GM12801 (cell line): ENCODE results near the gene JAK3.

ENCODE experiments used
- TF ChIP-seq, protein P1 (sequence below): IDR thresholded peaks from one replicate; pipeline ENCODE4 v1.5.1; 2011; ENCODE audit warnings: control low read depth; ENCODE audit not compliant: insufficient read length; ENCODE audit errors: extremely low read depth

Gene JAK3

DNA sequence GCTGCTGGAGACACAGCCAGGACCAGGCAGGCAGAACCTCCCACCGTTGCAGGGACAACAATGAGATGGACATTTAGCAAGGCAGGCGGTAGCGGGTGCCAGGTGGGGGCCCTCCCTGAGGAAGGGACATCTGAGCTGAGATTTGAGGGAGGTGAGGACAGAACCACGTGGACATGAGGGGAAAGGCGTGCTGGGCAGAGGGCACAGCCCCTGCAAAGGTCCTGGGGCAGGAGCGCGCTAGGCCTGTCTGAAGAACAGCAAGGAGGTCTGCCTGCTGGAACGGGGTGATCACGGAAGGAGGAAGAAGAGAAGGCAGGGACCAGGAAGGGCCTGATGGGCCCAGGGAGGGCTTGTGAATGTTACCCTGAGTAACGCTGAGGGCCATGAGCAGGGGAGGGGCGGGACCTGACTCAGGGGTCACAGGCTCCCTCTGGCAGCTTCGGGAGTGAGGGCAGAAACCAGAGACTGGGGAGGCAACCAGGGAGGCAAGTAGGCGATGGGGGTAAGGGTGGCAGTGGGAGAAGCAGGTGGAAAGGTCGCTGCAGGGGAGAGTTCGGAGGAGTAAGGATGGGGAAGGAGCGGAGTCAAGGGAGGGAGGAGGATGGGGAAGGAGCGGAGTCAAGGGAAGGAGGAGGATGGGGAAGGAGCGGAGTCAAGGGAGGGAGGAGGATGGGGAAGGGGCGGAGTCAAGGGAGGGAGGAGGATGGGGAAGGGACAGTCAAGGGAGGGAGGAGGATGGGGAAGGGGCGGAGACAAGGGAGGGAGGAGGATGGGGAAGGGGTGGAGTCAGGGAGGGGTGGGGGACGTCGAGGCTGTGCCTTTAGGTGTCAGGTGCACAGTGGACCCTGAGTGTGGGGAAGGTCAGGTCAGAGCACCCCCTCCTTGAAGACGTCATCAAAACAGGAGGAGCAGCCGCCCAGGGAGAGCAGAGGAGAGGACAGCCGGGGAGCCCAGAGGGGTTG, 68.5 kb downstream of the JAK3 start:
- TF ChIP-seq, protein P1, sequence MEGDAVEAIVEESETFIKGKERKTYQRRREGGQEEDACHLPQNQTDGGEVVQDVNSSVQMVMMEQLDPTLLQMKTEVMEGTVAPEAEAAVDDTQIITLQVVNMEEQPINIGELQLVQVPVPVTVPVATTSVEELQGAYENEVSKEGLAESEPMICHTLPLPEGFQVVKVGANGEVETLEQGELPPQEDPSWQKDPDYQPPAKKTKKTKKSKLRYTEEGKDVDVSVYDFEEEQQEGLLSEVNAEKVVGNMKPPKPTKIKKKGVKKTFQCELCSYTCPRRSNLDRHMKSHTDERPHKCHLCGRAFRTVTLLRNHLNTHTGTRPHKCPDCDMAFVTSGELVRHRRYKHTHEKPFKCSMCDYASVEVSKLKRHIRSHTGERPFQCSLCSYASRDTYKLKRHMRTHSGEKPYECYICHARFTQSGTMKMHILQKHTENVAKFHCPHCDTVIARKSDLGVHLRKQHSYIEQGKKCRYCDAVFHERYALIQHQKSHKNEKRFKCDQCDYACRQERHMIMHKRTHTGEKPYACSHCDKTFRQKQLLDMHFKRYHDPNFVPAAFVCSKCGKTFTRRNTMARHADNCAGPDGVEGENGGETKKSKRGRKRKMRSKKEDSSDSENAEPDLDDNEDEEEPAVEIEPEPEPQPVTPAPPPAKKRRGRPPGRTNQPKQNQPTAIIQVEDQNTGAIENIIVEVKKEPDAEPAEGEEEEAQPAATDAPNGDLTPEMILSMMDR, result no peak

DNA sequence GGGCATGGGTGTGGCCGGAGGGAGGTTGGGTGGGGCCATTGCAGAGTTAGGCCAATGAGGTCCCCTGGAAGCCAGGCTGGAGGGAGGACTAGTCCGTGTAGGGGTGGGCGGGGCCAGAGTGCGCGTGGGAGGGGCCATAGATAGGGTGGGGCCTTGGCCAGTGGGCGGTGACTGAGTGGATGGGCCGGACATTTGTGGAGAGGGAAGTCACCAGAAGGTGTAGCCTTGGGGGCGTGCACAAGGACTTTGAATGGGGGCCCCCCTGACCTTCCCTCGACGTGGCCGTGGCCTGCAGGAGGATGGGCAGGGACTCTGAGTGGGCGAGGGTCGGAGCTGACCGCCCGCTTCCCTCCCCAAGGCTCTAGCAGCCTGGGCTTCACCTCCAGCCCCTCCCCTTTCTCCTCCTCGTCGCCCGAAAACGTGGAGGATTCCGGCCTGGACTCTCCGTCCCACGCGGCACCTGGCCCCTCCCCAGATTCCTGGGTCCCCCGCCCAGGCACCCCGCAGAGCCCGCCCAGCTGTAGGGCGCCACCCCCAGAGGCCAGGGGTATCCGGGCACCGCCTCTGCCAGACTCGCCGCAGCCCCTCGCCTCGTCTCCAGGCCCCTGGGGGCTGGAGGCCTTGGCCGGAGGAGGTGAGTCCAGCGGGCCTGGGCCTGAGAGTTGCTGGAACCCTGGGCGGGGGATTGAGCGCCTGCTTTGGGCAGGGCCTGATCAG, 69.4 kb downstream of the JAK3 start:
- TF ChIP-seq, protein P1, result no peak

DNA sequence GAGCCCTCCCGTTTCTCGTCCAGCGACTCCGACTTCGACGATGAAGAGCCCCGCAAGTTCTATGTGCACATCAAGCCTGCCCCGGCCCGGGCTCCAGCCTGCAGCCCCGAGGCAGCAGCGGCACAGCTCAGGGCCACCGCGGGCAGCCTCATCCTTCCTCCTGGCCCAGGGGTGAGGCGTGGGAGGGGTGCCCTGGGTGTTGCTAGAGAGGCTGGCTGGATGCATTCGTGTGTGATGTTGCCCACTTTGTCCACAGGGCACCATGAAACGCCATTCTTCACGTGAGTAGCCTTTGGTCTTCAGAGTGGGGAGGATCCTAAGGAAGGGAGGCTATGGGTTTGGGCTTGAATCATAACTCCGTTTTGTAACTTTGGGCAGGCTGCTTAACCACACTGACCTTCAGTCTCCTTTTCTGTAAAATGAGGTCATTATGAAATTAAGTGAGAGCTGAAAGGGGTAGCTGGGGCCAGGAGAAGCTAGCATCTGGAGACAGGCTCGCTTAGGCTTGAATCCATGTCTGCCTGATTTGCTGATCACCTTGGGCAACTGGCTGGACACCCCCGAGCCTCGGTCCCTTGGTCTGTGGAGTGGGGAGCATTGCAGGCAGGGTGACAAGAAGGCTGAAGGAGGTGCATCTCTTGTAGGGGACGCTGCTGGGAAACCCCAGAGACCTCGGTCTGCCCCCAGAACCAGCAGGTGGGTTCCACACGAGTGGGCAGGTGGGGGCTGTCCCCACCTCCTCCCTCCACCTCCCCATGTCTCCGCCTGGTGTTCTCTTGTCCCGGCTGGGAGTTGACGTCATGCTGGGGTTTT, 71.6 kb downstream of the JAK3 start:
- TF ChIP-seq, protein P1, result no peak

DNA sequence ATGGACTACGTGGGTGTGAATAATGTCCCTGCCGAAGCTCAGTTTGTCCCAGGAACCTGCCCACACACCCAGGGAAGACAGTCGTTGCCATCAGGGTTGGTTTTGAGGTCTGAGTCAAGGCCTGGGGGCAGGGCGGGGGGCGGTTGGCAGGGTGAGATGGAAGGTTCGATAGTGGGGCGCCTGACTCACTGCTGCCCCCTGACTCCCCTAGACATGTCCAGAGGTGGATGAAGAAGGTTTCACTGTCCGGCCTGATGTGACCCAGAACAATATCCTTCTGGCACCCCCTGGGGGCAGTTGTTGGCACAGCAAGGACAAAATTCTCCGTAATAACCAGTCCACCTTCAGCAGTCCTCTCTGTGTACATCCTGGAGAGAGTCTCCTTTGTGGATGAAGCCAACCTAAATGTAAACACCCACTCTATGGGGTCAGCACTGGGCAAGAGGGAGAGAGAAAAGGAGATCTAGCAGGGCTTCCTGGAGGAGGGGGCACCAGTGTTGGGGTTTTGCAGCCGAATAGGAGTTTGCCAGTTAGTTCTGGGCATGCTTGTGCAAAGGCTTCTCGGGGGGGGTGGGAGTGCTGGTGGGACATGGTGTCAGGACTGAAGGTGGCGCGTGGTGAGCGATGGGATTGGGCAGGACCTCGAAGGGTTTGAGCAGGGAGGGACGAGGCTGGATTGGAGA, 72.4 kb downstream of the JAK3 start:
- TF ChIP-seq, protein P1, result no peak
